Germinal center (tissue), 1 donor: ENCODE measurements around the gene PAQR7.
A peak's percentile ranks its signal among the peaks of the same experiment; 100 is the strongest.

Source experiments
- DNase-seq: peaks from one replicate; pipeline ENCODE4 v3.0.0; 2012; ENCODE audit warnings: mixed read lengths, low spot score

Gene PAQR7

GRCh38 chr1:25902462-25902861 is 27.0 kb upstream of the PAQR7 start:
- DNase-seq: no peak

- DNase-seq: no peak
Measured at GRCh38 chr1:25900219-25900618, 24.7 kb upstream of the PAQR7 start.

- DNase-seq: no peak
Measured at GRCh38 chr1:25899792-25900191, 24.3 kb upstream of the PAQR7 start.

DNA sequence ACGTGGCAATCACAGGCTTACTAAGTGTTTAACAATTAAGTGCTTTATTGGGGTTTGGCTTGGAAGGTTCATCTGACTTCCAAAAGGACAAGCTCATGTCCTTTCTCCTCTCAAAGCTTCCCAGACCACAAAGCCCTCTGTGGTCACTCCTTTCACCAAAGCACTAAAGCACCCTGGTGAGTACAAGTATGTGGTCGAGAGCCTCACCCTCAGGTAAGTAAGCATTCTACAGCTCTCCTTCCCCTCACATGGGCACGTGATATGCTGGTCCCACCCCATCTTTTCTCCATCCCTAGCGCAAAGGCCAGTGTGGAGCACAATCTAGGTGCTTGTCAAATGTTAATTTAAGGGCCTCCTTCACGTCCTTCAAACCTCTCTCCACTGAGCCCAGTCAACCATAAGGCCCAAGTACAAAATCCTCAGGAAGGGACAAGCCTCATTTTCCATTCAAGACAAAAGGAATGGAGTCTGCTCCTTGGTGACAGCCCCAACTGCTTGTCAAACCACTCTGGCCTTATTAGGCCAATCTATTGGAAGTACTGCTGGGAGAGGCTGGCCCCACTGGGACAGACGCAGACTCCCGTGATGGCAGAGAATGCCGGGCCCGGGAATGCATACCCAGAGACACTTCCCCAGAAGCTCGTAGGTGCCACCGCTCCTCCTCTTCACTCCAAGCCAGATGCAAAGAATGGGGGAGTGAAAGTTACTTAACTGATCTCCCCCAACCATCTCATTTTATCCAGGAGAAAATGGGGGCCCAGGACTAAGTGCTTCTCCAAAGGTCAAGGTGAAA is 22.9 kb upstream of the PAQR7 start:
- DNase-seq: no peak

- no peak for DNase-seq
Measured at GRCh38 chr1:25897754-25898153, 22.2 kb upstream of the PAQR7 start.

GRCh38 chr1:25896266-25896665 is 20.8 kb upstream of the PAQR7 start:
- DNase-seq: no peak

- DNase-seq: peak; percentile 97
Measured at GRCh38 chr1:25895365-25895990, 20.0 kb upstream of the PAQR7 start.

DNA sequence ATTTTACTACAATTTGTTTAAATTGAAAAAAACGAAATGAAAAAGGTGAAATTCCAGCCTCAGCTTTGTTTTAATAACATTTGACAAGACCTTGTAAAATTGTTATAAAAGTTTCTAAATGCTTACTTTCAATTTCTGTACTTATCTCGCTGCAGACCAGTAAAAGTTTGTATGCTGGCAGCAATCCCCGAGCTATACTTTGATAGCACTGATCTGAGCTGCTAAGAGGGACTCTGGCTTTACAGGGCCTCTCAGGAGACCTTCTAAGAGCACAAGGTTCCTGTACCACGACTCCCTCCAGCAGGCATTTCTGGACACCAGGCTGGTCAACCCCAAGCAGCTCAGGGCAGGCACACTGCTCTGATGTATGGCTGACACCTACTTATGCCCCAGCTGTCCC is 17.6 kb upstream of the PAQR7 start:
- no peak for DNase-seq

GRCh38 chr1:25891606-25892005 is 16.1 kb upstream of the PAQR7 start:
- DNase-seq: no peak

DNA sequence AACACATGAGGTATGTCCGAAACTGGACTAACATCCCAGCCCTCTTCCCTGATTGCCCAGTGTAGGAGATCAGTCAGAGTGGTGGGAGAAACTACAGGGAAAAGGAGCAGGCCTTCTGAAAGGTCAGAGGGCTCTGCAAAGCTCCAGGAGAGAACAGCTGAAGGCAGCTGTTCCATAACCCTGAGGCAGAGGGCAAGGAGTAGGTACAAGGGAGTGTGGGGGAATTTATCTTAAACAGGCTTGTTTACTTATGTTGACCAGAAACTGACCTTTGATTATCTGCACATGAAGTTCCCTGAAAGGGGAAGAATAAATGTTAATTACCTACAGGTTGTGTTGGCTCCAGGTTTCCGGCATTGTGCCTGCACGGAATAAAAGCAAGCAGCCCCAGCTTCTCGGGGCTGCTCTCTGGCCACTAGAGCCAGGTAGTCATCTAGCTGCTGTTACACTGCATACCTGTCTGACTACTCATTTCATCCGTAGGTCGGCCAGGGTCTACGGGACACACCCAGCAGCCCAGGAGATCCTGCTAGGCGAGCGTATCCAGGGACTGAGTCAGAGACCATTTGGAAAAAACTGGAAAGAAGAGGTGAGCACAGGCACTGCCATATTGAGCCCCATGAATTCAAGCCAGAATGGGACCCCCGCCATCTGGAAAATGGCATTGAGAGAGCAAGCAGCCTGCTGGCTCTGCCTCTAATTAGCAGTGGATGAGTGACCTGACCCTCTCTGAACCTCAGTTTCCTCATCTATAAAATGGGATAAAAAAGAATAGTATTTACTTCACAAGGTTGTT is 14.9 kb upstream of the PAQR7 start:
- DNase-seq: no peak

DNA sequence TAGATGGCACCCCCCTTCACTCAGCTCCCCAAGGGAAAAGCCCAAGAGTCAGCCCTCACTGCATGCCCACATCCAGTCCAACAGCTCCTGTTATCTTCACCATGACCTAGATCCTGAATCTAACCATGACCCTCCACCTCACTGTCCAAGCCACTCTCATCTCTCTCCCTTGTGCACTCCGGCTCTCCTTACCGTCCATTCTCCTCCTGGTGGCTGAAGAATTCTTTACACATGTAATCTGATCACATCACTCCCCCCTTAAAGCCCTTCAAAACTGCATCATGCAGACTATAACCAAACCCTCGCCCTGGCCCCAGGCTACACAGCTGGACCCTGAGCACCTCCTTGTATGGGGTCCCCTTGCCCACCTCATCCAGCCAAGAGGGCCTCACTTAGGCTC is 14.0 kb upstream of the PAQR7 start:
- DNase-seq: no peak

GRCh38 chr1:25888426-25888987 is 13.0 kb upstream of the PAQR7 start:
- no peak for DNase-seq

GRCh38 chr1:25885602-25886001 is 10.1 kb upstream of the PAQR7 start:
- no peak for DNase-seq

DNA sequence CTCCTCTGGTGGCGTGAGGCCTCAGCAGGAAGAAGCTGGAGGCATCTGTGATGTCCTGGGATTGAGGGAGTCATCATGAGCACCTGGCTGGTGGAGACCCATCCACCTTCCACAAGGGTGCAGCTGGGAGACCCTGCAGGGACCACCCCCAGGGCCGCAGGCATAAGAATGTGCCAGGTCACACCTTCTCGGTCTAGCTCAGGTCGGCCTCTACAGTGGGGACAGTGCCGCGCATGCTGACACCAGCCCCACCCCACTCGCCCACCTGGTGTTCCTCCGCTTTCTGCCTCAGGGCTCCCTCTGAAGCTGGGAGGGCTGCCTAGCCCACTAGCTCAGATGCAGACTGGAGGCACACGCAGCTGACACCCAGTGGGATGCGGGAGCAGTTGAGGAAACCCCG is 5.8 kb upstream of the PAQR7 start:
- no peak for DNase-seq

DNA sequence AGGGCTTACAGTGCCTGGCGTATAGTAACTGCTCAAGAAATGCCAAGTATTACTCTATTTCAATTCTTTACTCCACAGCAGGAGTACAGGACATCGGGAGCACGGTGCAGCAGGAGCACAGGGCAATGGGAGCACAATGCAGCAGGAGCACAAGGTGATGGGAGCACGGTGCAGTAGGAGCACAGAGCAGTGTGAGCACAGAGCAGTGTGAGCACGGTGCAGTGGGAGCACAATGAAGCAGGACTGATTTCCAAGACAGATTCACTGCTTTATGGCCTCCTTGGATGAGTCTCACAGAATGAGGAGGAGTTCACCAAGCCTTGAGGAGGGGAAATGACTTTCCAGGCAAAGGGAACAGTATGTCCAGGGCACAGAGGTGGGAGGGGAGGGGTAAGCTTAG is 5.0 kb upstream of the PAQR7 start:
- no peak for DNase-seq

DNA sequence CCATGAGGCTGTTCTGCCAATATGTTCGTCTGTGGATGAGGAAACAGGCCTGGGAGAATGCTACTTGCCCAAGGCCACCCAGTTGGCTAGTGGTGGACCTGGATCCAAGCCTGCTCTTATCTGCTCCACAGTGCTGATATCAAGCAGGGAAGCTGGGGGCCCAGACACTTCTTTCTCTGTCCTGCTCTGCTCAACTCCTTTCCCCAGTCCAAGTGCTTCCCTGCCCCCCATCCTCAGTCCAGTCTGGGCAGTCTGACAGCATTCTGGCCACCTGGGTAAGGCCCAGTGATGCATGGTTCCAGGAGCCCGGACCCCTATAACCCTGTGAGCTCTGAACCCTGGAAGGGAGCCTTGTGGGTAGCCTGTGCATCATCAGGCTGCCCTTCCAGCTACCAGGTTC is 4.2 kb upstream of the PAQR7 start:
- DNase-seq: no peak

DNA sequence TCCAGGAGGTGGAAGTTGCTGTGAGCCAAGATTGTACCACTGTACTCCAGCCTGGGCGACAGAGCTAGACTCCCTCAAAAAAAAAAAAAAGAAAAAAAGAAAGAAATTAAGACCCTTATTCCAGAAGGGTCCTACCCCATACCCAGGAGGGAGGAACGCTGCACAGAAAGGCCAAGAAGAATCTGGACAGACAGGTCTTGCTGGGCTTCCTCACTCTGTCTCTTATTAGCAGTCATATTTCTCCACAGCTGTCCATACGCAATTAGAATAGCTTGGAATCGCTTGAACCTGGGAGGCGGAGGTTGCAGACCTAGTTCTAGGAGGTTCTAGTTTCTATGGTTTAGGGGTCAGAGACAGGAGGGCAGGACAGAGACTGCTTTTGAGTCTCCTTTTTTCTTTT is 3.2 kb upstream of the PAQR7 start:
- no peak for DNase-seq

- DNase-seq: no peak
Measured at GRCh38 chr1:25877155-25877554, 1.6 kb upstream of the PAQR7 start.

DNA sequence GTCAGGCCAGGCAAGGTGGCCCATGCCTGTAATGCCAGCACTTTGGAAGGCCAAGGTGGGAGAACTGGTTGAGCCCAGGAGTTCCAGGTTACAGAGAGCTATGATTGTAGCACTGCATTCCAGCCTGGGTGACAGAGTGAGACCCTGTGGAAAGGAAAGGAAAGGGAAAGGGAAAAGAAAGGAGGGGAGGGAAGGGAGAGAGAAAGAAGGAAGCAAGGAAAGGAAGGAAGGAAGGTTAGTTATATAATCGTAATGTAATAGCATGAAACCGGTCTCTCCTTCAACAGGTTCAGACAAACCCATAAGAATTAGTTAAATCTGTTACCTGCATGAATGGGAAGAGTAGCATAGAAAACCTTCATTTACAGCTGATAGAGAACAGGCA is 1.2 kb upstream of the PAQR7 start:
- DNase-seq: no peak

GRCh38 chr1:25875856-25876692 is 566 bp upstream of the PAQR7 start:
- DNase-seq: no peak

- no peak for DNase-seq
Measured at GRCh38 chr1:25874635-25875153, 814 bp downstream of the PAQR7 start.

GRCh38 chr1:25874209-25874608 is 1.3 kb downstream of the PAQR7 start:
- no peak for DNase-seq
